Measurements from ENCODE around the gene ZNF280C.
"Not testable (repeated sequence)": the region's sequence is repeated elsewhere in the genome, so short reads cannot be mapped to it uniquely, and the experiment has no call there.

Gene ZNF280C, protein sequence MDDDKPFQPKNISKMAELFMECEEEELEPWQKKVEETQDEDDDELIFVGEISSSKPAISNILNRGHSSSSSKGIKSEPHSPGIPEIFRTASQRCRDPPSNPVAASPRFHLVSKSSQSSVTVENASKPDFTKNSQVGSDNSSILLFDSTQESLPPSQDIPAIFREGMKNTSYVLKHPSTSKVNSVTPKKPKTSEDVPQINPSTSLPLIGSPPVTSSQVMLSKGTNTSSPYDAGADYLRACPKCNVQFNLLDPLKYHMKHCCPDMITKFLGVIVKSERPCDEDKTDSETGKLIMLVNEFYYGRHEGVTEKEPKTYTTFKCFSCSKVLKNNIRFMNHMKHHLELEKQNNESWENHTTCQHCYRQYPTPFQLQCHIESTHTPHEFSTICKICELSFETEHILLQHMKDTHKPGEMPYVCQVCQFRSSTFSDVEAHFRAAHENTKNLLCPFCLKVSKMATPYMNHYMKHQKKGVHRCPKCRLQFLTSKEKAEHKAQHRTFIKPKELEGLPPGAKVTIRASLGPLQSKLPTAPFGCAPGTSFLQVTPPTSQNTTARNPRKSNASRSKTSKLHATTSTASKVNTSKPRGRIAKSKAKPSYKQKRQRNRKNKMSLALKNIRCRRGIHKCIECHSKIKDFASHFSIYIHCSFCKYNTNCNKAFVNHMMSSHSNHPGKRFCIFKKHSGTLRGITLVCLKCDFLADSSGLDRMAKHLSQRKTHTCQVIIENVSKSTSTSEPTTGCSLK

GRCh38 chrX:130268449-130269170 lies at the start of gene ZNF280C:
Gene ZNF280C, minus strand, starts transcription at chrX:130268899. Its CDS starts 8,450 bp downstream, at chrX:130260449.
- DNase-seq = peak; percentile 90 to 91

GRCh38 chrX:130304587-130305368 lies 36.1 kb upstream of the ZNF280C start:
- DNase-seq = no peak

DNA sequence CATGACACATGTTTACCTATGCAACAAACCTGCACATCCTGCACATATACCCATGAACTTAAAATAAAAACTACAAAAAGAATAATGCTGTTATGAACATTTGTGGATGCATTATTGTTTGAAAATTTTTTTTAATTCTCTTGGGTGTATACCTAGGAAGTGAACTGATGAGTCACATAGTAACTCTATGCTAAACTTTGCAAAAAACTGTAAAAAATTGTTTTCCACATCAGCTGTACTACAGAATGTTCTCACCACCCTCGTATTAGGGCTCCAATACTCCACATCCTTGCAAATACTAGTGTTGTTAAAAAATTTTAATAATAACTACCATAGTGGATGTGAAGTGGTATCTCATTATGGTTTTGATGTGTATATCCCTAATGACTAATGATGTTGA lies 33.3 kb upstream of the ZNF280C start:
- no peak for DNase-seq

DNA sequence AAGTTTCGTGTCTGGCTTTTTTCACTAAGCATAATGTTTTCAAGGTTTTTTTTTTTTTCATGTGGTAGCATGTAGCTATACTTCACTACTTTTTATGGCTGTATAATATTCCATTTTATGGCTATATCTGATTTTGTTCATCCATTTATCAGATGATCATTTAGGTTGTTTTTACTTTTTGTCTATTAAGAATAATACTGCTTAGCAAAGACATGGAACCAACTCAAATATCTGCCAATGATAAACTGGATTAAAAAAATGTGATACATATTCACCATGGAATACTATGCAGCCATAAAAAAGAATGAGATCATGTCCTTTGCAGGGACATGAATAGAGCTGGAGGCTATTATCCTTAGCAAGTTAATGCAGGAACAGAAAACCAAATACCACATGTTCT lies 32.7 kb upstream of the ZNF280C start:
- DNase-seq = no peak

- no peak for DNase-seq
These were observed 31.2 kb upstream of the ZNF280C start for GRCh38 chrX:130300010-130300282.

DNA sequence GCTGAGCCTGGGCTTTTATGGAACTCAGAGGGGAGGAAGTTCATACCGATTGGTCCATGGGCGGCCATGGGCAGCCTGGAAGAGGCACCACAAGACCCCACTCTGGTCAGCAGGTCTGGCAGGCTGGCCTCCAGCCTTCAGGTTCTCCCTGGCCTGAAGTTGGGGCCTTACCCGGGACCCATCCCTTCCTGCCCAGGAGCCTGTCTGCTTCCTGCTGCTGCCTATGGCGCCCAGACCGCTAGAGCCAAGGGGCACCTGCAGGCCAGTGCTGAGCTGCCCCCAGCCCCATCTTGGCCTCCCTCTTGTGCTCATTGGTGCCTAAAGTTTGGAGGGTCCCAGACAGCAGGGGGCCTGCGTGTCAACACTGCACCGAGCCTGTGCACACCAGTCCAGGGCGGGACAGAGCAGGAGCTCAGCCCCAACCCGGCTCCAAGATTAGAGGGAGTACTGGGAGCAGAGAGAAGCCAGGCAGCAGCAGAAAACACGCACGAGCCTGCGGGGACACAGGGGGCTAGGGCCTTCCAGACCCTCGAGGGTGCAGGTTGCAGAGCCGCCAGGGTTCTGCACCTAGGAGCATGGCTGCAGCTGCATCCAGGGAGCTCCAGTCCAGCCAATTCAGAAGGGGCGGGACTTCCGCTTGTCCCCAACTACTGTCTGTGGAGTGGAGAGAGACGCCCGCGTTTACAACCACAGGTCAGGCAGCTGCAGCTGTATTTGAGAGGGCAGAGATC lies 30.7 kb upstream of the ZNF280C start:
- no peak for DNase-seq

DNA sequence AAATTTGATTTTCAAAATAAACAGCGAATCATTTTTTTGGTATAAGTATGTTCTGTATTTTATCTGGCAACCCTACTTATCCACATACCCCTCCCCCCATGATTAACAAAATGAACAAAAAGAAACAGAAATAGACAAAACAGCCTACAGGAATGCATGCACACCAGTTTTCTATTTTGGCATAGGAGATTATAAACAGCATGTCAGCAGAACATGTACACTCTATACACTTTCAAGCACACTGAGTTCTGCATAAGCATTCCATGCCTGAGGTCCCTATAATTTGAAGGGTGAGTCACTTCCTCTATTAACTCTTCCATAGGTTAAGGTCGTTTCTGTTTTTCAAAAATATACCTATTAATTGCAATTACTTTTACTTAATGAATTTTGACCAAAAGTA lies 28.0 kb upstream of the ZNF280C start:
- no peak for DNase-seq

GRCh38 chrX:130296297-130296678 lies 27.6 kb upstream of the ZNF280C start:
- DNase-seq = no peak

DNA sequence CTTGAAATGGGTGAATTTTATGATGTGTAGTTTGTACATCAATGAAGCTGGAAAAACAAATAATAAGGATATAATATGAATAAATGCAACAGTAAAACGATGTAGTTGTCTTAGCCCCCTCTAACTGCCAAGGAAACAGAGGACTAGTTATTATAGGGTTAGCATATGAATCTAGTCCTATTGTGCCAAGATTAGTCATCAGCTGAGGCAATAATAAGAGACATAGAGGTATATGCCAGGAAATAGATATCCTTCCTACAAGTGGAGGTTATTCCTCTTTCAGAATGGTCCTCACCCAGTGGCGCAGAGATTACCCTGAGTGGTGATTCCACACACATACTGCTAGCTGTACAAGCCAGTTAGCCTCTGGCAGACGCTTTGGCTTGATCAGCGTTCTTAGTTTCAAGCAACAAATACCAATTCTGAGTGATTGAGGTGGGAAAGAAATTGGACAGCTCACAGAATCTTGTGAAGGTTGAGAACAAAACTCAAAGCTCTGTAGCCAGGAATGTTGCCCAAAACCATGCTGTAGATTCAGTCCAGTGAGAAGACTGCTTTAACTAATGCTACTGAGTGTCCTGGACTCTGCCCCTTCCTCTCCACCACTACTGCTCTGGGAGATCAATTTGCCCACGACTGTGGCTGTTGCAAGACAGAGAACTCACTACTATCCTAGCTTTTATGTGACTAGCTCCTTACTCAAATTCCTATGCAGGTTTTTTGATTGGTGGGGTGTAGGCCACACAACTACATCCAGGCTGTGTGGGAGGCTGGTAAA lies 27.0 kb upstream of the ZNF280C start:
- no peak for DNase-seq

- DNase-seq = no peak
These were observed 18.5 kb upstream of the ZNF280C start for GRCh38 chrX:130287071-130287770.

GRCh38 chrX:130285710-130286109 lies 17.0 kb upstream of the ZNF280C start:
- DNase-seq = no peak

- no peak for DNase-seq
These were observed 16.4 kb upstream of the ZNF280C start for GRCh38 chrX:130285069-130285620.

- no peak for DNase-seq
These were observed 13.5 kb upstream of the ZNF280C start for GRCh38 chrX:130282151-130282550.

- no peak for DNase-seq
These were observed 12.2 kb upstream of the ZNF280C start for GRCh38 chrX:130280901-130281300.

DNA sequence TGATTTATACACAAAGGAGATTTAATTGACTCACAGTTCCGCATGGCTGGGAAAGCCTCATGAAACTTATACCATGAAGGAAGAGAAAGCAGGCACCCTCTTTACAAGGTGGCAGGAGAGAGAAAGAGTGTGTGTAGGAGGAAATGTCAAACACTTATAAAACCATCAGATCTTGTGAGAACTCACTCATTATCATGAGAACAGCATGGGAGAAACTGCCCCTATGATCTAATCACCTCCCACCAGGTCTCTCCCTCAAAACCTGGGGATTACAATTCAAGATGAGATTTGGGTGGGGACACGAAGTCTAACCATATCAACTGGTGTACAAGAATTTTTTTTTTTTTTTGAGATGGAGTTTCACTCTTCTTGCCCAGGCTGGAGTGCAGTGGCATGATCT lies 3.6 kb upstream of the ZNF280C start:
- not testable (repeated sequence) for DNase-seq

DNA sequence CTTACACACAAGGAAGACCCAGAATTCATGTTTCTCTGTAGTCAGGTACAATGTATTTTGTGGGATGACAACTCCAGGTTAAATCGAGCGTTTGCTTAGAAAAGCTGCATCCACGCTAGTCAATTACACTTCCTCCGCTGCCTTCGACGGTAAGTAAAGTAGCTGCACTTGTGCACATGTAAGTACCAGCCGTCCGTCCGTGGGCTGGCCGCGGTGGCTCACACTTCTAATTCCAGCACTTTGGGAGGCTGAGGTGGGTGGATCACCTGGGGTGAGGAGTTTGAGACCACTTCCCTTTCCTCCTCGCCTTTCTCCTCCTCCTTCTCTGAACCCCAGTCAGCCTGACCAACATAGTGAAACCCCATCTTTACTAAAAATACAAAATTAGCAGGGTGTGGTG lies 692 bp upstream of the ZNF280C start:
- DNase-seq = not testable (repeated sequence)

DNA sequence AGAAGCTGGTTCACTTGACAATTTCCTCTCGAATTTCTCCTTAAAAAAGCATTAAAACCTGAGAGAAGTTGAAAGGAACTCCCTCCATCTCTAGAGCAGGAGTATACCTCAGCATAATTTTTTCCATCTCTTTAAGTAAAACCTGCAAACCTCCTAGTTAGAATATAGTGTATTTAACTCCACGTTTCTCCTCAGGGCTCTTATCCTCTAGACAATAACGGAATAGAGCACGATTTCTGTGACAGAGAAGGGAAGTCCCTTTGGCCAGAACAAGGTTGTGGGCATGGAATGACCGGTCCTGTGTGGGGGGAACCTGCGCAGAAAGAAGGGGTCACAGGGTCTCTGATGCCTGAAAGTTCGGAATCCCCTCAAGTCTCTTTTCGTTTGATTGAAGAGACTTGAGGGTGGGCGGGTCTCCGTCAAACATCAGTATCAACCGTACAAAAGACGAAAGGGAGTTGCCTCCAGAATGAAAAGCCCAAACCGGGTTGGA lies 697 bp downstream of the ZNF280C start:
- DNase-seq = peak in 1 of 2 donors; percentile 2

GRCh38 chrX:130264573-130264972 lies 4.1 kb downstream of the ZNF280C start:
- DNase-seq = no peak

GRCh38 chrX:130263016-130263415 lies 5.7 kb downstream of the ZNF280C start:
- DNase-seq = no peak

DNA sequence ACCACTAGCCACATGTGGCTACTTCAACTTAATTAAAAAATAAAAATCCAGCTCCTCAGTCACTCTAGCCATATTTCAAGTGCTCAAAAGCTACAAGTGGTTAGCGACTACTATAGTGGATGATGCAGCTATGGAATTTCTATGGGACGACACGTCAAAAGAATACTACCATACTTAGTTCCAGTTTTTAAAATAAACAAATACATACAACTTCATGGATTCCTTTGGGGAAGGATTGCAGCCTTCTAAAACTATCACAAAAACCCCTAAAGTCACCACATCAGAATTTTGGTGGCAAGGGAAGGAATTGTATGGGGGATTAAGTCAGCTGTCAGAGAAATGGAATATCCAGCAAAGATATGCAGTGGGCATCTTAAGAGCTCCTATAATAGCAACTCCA lies 6.5 kb downstream of the ZNF280C start:
- DNase-seq = no peak

All from activated CD4-positive, alpha-beta T cell treated with anti-CD3 and anti-CD28 coated beads for 4 hours (primary cell).